ENCODE data around the gene TSPO2. TPM values are rescaled to one million over a fixed set of nuclear protein-coding genes. Genes with fewer than 3 reads are reported as not detected.

TSPO2 gene
- total RNA-seq, 1 experiment from 2014 or later, result not detected

- BruUV-seq (replicated peaks), result no TSS peak
- no peaks in the 10 kb centered on the region for H3K36me3 ChIP-seq (ENCODE audit: insufficient read depth, low read length, poor library complexity, severe bottlenecking)
Observed at GRCh38 chr6:41055149-41055548, 12.9 kb downstream of the TSPO2 start.

GRCh38 chr6:41056768-41057490 is 14.7 kb downstream of the TSPO2 start:
- no peak overlapping the region for H3K27ac ChIP-seq (ENCODE audit: low read depth, low read length, poor library complexity, severe bottlenecking)
- POLR2A ChIA-PET (ENCODE audit: low non-redundant PET), result interaction anchor here (0.6 kb wide), 1 partner anchor 18 kb away, joined by 5 read pairs; no protein-coding TSS in a partner anchor
- H3K4me1 ChIP-seq (ENCODE audit: insufficient read depth, low read length, poor library complexity, severe bottlenecking), result peaks cover 3% of the 10 kb centered on the region
- no peaks in the 10 kb centered on the region for H3K36me3 ChIP-seq (ENCODE audit: insufficient read depth, low read length, poor library complexity, severe bottlenecking)
- no peaks in the 10 kb centered on the region for H3K9me3 ChIP-seq (ENCODE audit: low read depth, low read length, poor library complexity, severe bottlenecking)
- no TSS peak for BruUV-seq (replicated peaks)
- DNase-seq (ENCODE audit: low spot score), result no peak
- intact Hi-C loops (cut with micrococcal nuclease; ENCODE audit: unreplicated experiment), result no loop called here
- TF ChIP-seq EZH2 (IDR thresholded peaks at IDR 0.05; ENCODE audit: borderline replicate concordance, low read depth, low read length, poor library complexity, severe bottlenecking) (no peak), CTCF (conservative IDR thresholded peaks at IDR 0.05; ENCODE audit: low read depth, low read length) (no peak)
- H3K4me3 ChIP-seq (ENCODE audit: low read depth, low read length, poor library complexity, severe bottlenecking), result no peak overlapping the region
- H3K27me3 ChIP-seq (replicated peaks; ENCODE audit: insufficient read depth, low read depth, low read length, poor library complexity), result no peaks in the 10 kb centered on the region
- CTCF ChIA-PET, result no interaction called here

More at GRCh38 chr6:41055149-41055548, 12.9 kb downstream of the TSPO2 start:
- peaks cover 4% of the 10 kb centered on the region for H3K4me1 ChIP-seq (ENCODE audit: insufficient read depth, low read length, poor library complexity, severe bottlenecking)
- H3K9me3 ChIP-seq (ENCODE audit: low read depth, low read length, poor library complexity, severe bottlenecking), result no peaks in the 10 kb centered on the region
- DNase-seq (ENCODE audit: low spot score), result no peak
- TF ChIP-seq EZH2 (IDR thresholded peaks at IDR 0.05; ENCODE audit: borderline replicate concordance, low read depth, low read length, poor library complexity, severe bottlenecking) (no peak), CTCF (conservative IDR thresholded peaks at IDR 0.05; ENCODE audit: low read depth, low read length) (no peak)
- ChIA-PET CTCF (no interaction called here), POLR2A (ENCODE audit: low non-redundant PET) (no interaction called here)
- H3K4me3 ChIP-seq (ENCODE audit: low read depth, low read length, poor library complexity, severe bottlenecking), result no peak overlapping the region
- intact Hi-C loops (cut with micrococcal nuclease; ENCODE audit: unreplicated experiment), result no loop called here
- no peaks in the 10 kb centered on the region for H3K27me3 ChIP-seq (replicated peaks; ENCODE audit: insufficient read depth, low read depth, low read length, poor library complexity)
- no peak overlapping the region for H3K27ac ChIP-seq (ENCODE audit: low read depth, low read length, poor library complexity, severe bottlenecking)

- Histone ChIP-seq H3K9me3 (ENCODE audit: low read depth, low read length, poor library complexity, severe bottlenecking) (no peaks in the 10 kb centered on the region), H3K27me3 (replicated peaks; ENCODE audit: insufficient read depth, low read depth, low read length, poor library complexity) (no peaks in the 10 kb centered on the region), H3K36me3 (ENCODE audit: insufficient read depth, low read length, poor library complexity, severe bottlenecking) (no peaks in the 10 kb centered on the region), H3K27ac (ENCODE audit: low read depth, low read length, poor library complexity, severe bottlenecking) (no peak overlapping the region), H3K4me3 (ENCODE audit: low read depth, low read length, poor library complexity, severe bottlenecking) (no peak overlapping the region), H3K4me1 (ENCODE audit: insufficient read depth, low read length, poor library complexity, severe bottlenecking) (no peaks in the 10 kb centered on the region)
- no peak for DNase-seq (ENCODE audit: low spot score)
- intact Hi-C loops (cut with micrococcal nuclease; ENCODE audit: unreplicated experiment), result no loop called here
- no TSS peak for BruUV-seq (replicated peaks)
- POLR2A ChIA-PET (ENCODE audit: low non-redundant PET), result interaction anchor here (0.7 kb wide), 1 partner anchor 1625 kb away, joined by 3 read pairs; no protein-coding TSS in a partner anchor
- TF ChIP-seq EZH2 (IDR thresholded peaks at IDR 0.05; ENCODE audit: borderline replicate concordance, low read depth, low read length, poor library complexity, severe bottlenecking) (no peak), CTCF (conservative IDR thresholded peaks at IDR 0.05; ENCODE audit: low read depth, low read length) (no peak)
- CTCF ChIA-PET, result no interaction called here
Observed at GRCh38 chr6:41058783-41059181, 16.5 kb downstream of the TSPO2 start.
